ENCODE measurements around the gene NKX2-1.

The NKX2-1 gene

GRCh38 chr14:36517242-36518030 is 2.6 kb downstream of the NKX2-1 start:
- ATAC-seq: peak; percentile 25; the same call in 2 of the 3 replicates
- TF ChIP-seq ZNF70 (CRISPR knock-in tag; IDR thresholded peaks at IDR 0.05) (no peak), TCF4 (CRISPR knock-in tag; IDR thresholded peaks at IDR 0.05; ENCODE audit: borderline replicate concordance) (no peak), PATZ1 (CRISPR knock-in tag; IDR thresholded peaks at IDR 0.05; ENCODE audit: borderline replicate concordance) (no peak), CREB5 (CRISPR knock-in tag; IDR thresholded peaks at IDR 0.05; ENCODE audit: low read depth) (no peak), SNAI2 (CRISPR knock-in tag; IDR thresholded peaks at IDR 0.05) (no peak), TOX (CRISPR knock-in tag; IDR thresholded peaks at IDR 0.05; ENCODE audit: borderline replicate concordance) (no peak), ISL1 (CRISPR knock-in tag; IDR thresholded peaks at IDR 0.05) (no peak), ZFP30 (CRISPR knock-in tag; IDR thresholded peaks at IDR 0.05) (no peak)
- TF ChIP-seq, protein P1, sequence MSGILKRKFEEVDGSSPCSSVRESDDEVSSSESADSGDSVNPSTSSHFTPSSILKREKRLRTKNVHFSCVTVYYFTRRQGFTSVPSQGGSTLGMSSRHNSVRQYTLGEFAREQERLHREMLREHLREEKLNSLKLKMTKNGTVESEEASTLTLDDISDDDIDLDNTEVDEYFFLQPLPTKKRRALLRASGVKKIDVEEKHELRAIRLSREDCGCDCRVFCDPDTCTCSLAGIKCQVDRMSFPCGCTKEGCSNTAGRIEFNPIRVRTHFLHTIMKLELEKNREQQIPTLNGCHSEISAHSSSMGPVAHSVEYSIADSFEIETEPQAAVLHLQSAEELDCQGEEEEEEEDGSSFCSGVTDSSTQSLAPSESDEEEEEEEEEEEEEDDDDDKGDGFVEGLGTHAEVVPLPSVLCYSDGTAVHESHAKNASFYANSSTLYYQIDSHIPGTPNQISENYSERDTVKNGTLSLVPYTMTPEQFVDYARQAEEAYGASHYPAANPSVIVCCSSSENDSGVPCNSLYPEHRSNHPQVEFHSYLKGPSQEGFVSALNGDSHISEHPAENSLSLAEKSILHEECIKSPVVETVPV (CRISPR knock-in tag; IDR thresholded peaks at IDR 0.05): no peak

- no peak for ATAC-seq
- TF ChIP-seq ISL1 (CRISPR knock-in tag; IDR thresholded peaks at IDR 0.05): no peak
- no peak for TF ChIP-seq ZFP30 (CRISPR knock-in tag; IDR thresholded peaks at IDR 0.05)
- no peak for TF ChIP-seq PPARA (CRISPR knock-in tag; IDR thresholded peaks at IDR 0.05; ENCODE audit: borderline replicate concordance)
These were observed 3.3 kb downstream of the NKX2-1 start for GRCh38 chr14:36516719-36517241.

DNA sequence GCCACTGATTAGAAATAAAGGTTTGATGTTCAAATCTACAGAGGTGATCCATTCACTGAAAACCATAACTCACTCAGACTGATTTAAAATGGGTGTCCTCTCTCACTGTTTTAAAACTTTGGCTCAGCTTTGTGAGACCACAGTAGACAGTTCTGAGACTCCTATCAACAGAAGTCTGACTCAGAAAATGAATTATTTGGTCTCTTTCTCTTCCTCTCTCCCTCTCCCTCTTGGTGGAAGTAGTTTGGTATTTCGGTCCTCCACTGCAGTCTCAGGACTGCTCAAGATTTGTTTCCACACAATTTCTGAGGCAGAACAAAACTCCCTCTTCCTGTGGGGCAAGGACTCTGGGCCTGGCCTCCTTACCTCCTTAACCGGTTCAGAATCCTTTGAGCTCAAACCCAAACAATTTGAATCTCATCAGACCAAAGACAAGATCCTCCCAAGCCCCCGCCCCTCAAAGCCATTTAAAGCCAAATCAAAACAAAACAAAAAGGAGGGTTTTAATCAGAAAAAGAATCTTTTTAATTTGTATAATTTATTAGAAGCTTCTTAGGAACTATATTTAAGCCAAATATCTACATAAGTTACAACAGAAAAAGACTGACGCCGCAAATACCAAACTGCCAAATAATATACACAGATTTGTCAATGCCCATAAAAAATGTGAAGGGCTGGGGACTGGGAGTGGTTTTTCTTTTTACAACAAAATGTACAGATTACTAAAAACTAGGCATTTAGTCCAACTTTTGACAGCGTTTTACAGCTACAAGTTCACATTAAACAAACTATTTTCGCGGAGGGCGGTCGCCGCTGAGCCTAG is 3.9 kb downstream of the NKX2-1 start:
- no peak for ATAC-seq
- TF ChIP-seq CSDC2 (CRISPR knock-in tag; IDR thresholded peaks at IDR 0.05) (no peak), TSHZ2 (CRISPR knock-in tag; IDR thresholded peaks at IDR 0.05) (no peak), SNAI2 (CRISPR knock-in tag; IDR thresholded peaks at IDR 0.05) (no peak), PPARA (CRISPR knock-in tag; IDR thresholded peaks at IDR 0.05; ENCODE audit: borderline replicate concordance) (no peak), ESRRG (CRISPR knock-in tag; IDR thresholded peaks at IDR 0.05) (no peak), ZFP30 (CRISPR knock-in tag; IDR thresholded peaks at IDR 0.05) (no peak), RARB (CRISPR knock-in tag; IDR thresholded peaks at IDR 0.05) (no peak), BACH2 (CRISPR knock-in tag; IDR thresholded peaks at IDR 0.05; ENCODE audit: borderline replicate concordance) (no peak), TOX (CRISPR knock-in tag; IDR thresholded peaks at IDR 0.05; ENCODE audit: borderline replicate concordance) (no peak), ZNF565 (CRISPR knock-in tag; conservative IDR thresholded peaks at IDR 0.05; ENCODE audit: low read depth) (no peak)
- TF ChIP-seq, protein P1 (CRISPR knock-in tag; IDR thresholded peaks at IDR 0.05): no peak
